Activated effector memory CD4-positive, alpha-beta T cell treated with Interleukin-2 at 50 U/mL for 16 hours (primary cell): ENCODE data around the gene FAM81A.

Experiments
- DNase-seq: peaks from one replicate; pipeline ENCODE4 v3.0.0-alpha.2; 2020

The FAM81A gene

DNA sequence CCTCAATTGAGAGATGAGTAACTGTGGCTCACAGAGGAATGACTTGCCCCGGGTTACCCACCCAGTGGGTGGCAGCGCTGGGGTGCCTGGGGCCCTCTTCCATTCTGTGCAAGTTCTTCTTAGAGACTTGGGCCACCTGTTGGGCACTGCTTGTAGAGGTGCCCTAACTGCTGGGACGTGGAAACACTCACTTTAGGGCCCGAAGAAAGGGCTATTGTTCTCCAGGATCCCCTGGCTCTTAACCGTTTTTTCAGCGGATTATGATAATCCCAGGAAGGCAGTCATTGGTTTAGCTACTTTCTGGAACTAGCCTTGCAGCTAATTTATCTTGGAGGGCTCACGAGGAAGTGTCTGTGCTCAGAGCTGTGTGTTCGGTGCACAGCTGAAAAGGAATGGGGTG is 107.6 kb downstream of the FAM81A start:
- no peak for DNase-seq

DNA sequence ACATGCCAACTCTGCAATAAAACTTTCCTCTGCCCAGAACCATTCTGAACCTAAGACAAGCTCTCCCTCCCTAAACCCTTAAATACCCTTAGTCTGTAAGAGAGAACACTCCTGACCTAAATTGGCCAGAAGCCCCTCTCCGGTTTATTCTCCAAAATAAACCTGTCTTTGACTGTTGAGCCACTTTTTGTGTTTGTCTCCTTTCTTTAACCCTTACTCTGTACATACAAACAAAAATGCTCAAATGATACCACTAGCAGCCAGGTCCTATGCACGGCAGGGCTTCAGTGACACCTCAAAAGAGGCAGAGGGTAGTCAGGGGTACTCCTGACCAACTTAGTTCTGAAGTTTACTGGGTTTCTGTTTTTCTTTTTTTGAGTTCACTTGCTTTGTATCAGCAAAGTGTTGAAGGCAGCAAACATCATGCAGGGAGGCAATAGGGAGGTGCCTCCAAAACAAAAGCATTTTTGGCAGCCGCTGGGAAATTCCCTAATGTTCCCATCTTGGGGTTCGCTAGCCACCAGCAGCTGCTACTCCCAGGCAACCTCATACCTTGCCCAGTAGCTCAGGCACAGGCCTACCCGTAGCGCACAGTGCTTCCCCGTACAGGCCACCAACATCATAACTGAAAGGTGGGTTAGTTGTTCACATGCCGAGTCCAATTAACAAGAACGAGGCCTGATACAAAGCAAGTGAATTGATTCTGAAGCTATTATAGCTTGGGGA is 110.7 kb downstream of the FAM81A start:
- no peak for DNase-seq

- DNase-seq: no peak
Observed at GRCh38 chr15:59549301-59550185, 111.6 kb downstream of the FAM81A start.

- no peak for DNase-seq
Observed at GRCh38 chr15:59550530-59550929, 112.5 kb downstream of the FAM81A start.

- no peak for DNase-seq
Observed at GRCh38 chr15:59550956-59551355, 113.0 kb downstream of the FAM81A start.

DNA sequence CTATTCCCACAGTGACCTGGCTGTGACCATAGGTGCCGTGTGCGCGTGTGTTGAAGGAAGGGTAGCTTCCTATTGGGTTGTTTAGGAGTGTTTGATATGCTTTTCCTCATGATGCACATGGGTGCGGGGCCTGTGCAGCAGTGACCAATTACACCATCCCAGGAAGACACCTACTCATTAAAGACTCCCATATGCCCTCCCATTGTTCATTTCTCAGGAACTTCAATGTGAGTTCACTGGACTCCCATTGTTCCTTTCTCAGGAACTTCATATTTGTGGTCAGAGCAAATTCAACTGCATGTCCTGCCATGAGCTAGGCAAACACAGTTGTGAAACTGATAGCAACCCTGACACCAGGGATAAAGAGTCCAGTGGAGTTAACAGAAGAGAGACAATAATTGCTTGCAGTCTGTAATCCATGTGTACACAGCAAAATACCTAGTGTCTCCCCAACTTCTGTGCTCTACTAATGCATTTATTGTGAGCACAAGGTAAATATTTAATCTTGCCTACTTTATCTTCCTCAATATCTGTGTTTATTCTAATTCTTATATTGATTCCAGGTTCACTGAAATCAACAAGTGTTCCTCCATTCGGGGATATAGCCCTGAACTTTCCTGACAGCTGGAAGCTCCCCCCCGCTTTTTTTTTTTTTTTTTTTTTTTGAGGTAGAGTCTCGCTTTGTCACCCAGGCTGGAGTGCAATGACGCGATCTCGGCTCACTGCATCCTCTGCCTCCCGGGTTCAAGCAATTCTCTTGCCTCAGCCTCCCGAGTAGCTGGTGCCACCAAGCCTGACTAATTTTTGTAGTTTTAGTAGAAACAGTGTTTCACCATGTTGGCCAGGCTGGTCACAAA is 116.1 kb downstream of the FAM81A start:
- DNase-seq: no peak

DNA sequence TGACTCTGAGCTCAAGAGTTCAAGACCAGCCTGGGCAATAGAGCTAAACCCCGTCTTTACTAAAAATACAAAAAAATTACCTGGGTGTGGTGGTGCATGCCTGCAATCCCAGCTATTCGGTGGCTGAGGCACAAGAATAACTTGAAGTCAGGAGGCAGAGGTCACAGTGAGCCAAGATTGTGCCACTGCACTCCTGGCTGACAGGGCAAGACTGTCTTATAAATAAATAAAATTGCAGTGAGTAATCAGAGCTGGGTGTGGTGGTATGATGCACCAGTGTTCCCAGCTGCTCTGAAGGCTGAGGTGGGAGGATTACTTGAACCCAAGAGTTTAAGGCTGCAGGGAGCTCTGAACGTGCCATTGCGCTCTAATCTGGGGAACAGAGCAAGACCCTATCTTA is 117.7 kb downstream of the FAM81A start:
- DNase-seq: no peak

- no peak for DNase-seq
Observed at GRCh38 chr15:59556380-59556779, 118.4 kb downstream of the FAM81A start.

GRCh38 chr15:59557581-59557980 is 119.6 kb downstream of the FAM81A start:
- DNase-seq: no peak

- no peak for DNase-seq
Observed at GRCh38 chr15:59558851-59559250, 120.9 kb downstream of the FAM81A start.

- no peak for DNase-seq
Observed at GRCh38 chr15:59561547-59561946, 123.6 kb downstream of the FAM81A start.

DNA sequence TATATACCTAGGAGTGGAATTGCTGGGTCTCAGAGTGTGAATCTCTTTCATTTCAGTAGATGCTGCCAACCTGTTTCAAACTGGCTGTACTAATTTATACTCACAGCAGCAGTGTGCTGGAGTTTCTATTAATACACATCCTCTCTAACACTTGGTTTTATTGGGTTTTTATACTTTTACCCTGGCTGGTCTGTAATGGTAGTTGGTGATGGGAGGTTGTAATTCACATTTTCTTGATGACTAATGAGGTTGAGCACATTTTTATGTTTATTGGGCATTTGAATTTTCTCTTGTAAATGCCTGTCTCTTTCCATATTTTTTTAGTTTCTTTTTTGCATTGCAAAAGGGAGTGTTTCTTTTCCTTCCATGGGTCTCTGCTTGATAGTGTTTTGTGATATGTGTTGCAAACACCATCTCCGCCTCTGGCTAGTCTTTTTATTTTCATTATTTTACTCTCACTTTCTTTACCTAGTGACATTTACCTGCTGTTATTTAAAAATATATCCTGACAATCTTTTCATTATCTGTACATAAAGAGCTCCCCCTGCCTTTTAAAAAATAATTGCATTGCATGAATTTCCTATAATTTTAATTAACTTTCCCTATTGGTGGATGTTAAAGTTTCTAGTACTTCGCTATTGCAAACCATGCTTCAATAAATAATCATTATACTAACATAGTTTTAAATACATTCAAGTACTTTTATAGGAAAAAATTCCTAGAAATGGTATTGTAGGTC is 124.6 kb downstream of the FAM81A start:
- DNase-seq: no peak

DNA sequence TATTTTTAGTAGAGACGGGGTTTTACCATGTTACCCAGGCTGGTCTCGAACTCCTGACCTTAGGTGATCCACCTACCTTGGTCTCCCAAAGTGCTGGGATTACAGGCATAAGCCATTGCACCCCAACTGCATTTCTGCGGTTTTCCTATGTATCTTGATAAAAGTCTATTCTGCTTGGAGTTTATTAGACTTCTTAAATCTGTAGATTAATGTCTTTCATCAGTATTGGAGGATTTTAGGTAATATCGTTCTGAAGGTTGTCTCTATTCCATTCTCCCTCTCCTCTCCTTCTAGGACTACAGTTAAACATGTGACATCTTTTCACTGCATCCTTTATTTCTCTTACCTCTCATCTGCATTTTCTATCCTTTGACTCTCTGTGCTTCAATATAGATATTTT is 127.3 kb downstream of the FAM81A start:
- DNase-seq: no peak

DNA sequence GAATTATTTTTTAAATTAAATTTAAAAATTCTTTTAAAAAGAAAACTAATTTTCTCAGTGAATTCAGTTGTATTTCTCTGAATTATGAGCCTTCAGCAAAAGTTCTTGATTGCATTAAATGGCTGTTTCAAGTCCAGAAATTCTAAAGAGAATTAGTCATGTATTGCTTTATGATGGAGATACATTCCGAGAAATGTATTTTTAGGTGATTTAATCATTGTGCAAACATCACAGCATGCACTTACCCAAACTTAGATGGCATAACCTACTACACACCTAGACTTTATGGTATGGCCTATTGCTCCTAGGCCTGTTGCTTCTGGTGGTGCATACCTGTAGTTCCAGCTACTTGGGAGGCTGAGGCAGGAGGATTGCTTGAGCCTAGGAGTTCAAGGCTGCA is 129.3 kb downstream of the FAM81A start:
- DNase-seq: no peak

- DNase-seq: no peak
Observed at GRCh38 chr15:59569477-59569876, 131.5 kb downstream of the FAM81A start.

- no peak for DNase-seq
Observed at GRCh38 chr15:59570315-59570714, 132.3 kb downstream of the FAM81A start.

DNA sequence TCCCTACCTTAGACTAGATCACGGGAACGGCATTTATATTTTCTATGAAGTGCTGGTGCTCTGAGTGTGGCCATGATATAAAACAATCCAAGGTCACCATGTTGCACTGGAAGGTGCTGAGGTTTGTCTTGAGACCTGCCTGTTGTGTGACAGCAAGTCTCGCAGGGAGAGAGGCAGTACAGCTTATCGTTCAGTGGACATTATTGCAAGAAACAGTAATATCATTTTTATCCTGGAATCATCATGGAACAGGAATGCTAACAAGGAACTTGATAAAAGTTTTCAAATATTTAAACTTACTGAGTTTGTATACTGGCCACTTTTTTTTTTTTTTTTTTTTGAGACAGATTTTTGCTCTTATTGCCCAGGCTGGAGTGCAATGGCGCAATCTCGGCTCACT is 133.6 kb downstream of the FAM81A start:
- DNase-seq: no peak
